GM18951 (cell line): ENCODE measurements around the gene RAB3GAP2.
"Not testable (repeated sequence)": the region's sequence is repeated elsewhere in the genome, so short reads cannot be mapped to it uniquely, and the experiment has no call there.

Source experiments
- POLR2A ChIP-seq: IDR thresholded peaks from 4 replicates; pipeline ENCODE4 v1.6.1; 2011; ENCODE audit warnings: mild to moderate bottlenecking; ENCODE audit not compliant: insufficient read length, insufficient read depth; ENCODE audit errors: extremely low read depth
- in situ Hi-C: fragments of 300-500 bp; cut with MboI; formaldehyde crosslinking; loops from one replicate; pipeline ENCODE4 v1.12.0; 2022; ENCODE audit warnings: low sequenced_read_pairs, mixed read lengths, inconsistent platforms; ENCODE audit not compliant: unreplicated experiment

Gene RAB3GAP2

GRCh38 chr1:220272047-220272840 lies at the start of gene RAB3GAP2:
Gene RAB3GAP2, minus strand, starts transcription at chr1:220272453. Its CDS starts 116 bp downstream, at chr1:220272337.
- TF ChIP-seq POLR2A, result peak; percentile 86
- in situ Hi-C loops, result no loop called here

GRCh38 chr1:220321758-220322157 lies 49.5 kb upstream of the RAB3GAP2 start:
- in situ Hi-C loops, result no loop called here
- TF ChIP-seq POLR2A, result no peak

- in situ Hi-C loops, result no loop called here
- TF ChIP-seq POLR2A, result no peak
These were observed 48.5 kb upstream of the RAB3GAP2 start for GRCh38 chr1:220320709-220321108.

DNA sequence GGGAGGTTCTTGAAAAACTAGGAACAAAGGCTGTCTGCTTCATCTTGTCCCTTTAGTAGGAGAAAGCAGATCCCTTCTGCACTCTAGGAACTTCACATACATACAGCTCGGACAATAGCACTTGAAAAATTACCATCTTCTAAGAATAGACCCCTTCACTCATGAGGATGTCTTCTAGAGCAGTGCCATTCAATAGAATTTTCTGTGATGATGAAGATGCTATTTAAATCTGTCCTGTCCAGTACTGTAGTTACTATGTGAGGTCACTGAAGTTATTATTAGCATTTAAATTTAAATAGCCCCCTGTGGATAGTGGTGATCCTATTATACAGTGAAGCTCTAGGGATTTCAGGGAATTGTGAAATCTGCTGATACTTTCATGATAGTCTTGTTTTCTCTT lies 46.4 kb upstream of the RAB3GAP2 start:
- in situ Hi-C loops, result no loop called here
- no peak for TF ChIP-seq POLR2A

GRCh38 chr1:220317161-220317560 lies 44.9 kb upstream of the RAB3GAP2 start:
- in situ Hi-C loops, result no loop called here
- TF ChIP-seq POLR2A, result no peak

DNA sequence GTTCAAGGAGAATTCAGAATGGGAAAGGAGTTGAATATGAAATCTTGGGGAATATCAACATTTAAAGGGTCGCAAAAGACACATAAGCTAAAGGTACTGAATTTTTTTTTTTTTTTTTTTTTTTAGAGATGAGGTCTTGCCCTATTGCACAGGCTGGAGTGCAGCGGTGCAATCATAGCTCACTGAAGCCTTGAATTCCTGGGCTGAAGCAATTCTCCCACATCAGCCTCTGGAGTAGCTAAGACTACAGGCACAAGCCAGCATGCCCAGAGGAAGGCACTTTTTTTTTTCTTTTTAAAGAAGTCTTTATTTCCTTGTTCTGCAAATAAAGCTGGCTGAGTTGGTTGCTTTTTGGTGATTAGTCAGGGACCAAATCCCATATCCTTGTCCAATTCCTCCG lies 44.1 kb upstream of the RAB3GAP2 start:
- in situ Hi-C loops, result no loop called here
- no peak for TF ChIP-seq POLR2A

DNA sequence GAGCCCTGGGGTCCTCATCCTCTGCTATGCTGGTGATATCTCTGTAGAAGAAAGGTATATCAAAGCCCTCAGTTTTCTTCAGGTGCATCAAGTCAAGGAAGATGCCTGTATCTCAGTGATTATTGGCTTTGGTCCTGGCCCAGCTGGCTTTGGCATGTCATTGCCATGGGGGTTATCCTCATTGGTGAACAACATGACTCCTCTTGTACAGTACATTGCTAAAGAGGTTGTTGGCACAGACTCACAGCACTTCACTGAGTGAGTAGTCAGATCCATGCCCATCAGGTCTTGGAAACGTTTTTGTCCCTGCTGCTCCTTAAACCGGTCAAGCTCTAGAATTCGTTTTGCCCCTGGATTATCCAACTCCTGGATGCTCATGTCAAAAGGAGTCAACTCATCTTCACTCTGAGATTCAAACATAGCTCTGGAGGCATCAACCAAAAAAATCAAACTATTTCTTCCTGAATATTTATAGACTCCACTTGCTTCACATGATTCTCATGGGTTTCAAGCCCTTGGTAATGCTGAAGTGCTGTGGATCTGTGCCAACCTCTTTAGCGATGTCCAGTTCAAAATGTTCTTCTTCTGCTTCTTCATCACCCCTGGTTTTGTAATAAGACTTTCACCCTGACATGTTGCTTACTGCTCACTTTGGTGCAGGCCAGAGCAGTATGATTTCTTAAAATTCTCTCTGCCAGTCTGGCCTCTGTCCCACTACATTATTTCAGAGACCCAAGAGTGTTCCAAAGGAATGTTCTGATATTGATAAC lies 43.0 kb upstream of the RAB3GAP2 start:
- no peak for TF ChIP-seq POLR2A
- in situ Hi-C loops, result no loop called here

DNA sequence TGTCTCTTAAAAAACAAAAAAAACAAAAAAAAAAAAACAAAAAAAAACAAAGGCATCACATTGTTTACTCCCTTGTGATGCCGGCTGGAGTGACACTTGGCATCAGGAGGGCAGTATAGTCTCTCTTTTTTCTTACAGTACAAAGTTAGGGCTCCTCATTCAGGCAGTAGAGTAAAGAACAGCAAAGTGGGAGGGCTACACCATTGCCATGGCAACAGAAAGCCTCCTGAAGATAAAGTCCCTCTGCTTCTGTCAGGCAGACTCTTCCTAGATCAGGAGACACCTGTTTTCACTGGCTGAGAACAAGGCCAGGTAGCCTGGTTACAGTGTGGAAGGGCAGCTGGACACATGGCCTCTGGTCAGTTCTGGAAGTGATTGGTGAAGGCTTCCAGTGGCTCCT lies 41.3 kb upstream of the RAB3GAP2 start:
- no peak for TF ChIP-seq POLR2A
- in situ Hi-C loops, result no loop called here

GRCh38 chr1:220310147-220310546 lies 37.9 kb upstream of the RAB3GAP2 start:
- in situ Hi-C loops, result not testable (repeated sequence)

DNA sequence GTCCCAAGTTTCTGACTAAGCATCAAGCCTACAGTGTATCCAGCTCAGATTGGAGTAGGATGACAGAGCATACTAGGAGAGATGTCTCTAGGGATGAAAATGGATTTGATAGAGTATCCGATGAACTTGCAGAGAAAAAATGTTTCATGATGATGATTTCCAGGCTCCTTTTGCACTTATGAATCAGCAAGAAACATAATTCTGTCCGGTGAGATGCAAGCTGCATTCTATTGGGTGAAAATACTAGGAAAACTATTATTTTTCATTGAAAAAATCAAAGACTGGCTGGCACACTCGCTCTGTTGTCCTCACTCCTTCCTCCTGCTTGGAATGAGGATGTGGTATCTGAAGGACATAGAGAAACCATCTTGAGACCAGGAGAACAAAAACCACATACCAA lies 35.4 kb upstream of the RAB3GAP2 start:
- in situ Hi-C loops, result no loop called here

DNA sequence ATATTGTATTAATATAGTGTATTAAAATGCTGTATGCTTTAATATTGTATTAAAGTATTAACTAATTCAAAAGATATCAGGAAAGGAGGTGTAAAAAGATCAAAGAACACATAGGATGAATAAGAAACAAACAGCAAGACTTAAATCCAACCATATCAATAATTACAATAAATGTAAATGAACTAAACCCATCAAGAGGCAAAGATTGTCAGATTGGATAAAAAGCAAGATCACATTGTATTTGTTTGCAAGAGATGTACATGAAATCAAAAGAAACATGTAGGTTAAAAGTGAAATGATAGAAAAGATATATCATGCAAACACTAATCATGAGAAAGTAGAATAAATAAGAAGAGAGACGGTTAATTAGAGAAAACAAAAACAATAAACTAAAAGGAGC lies 34.1 kb upstream of the RAB3GAP2 start:
- in situ Hi-C loops, result no loop called here
- TF ChIP-seq POLR2A, result no peak

More for the DNA sequence above, 35.4 kb upstream of the RAB3GAP2 start:
- TF ChIP-seq POLR2A, result no peak

GRCh38 chr1:220303871-220304270 lies 31.6 kb upstream of the RAB3GAP2 start:
- in situ Hi-C loops, result no loop called here
- TF ChIP-seq POLR2A, result no peak

DNA sequence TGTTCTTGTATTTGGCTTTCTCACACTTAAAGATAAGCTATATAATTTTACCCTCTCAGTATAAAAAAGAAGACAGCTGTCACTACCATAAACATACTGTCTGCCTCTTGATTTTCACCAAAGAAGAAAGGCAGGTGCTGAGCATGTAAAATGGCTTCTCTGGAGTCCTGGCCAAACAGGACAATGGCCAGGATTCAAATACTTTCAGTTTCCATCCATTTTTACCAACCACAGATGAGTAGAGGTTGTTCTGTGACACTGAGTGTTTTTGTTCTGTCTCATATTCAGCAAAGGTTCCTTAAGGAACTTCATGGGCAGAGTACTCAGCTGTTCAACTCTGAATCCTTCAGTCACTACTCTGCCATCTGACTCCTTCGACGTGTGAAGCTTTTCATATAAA lies 29.4 kb upstream of the RAB3GAP2 start:
- in situ Hi-C loops, result no loop called here
- TF ChIP-seq POLR2A, result no peak

DNA sequence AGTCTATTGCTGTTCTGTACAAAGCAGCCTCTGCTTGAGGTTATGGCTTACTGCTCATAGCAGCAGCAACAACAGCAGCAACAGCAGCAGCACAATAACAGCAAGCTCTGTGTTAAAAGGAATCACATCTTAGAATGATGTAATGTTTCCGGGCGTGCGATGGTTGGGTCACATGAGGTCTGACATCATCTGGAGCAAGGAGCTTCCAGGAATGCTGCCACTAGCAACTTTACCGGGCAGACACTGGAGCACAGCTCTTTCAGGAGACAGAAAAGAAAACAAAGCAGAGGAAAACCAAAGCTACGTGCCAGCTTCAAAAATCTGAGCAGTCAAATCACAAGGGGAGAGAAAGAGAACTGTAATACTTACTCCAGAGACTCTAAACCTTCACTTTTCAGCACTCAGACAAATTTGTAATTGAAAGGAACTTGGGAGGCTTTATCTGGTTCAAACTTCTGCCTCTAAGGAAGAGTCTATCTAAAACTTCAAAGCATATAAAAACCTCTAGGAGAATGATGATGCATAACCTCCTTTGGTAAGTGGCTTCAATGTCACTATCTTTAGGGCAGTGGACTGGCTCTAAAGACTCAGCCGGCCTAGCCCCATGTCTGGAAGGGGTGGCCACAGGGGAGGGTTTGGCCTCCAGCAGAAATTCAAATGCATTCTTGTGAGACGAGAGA lies 28.3 kb upstream of the RAB3GAP2 start:
- no peak for TF ChIP-seq POLR2A
- in situ Hi-C loops, result no loop called here

DNA sequence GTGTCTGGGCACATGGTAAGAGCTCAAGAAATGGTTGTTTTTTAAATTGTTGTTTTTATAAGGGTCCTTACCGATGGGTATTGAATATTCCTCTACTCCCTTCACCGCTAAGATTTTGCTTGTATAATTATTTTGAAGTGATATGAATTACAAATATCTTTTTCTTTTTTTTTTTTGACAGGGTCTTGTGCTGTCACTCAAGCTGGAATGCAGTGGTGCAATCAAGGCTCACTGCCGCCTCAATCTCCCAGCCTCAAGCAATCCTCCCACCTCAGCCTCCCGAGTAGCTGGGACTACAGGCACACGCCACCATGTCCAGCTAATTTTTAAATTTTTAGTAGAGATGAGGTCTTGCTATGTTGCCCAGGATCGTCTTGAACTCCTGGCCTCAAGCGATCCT lies 27.1 kb upstream of the RAB3GAP2 start:
- TF ChIP-seq POLR2A, result no peak
- in situ Hi-C loops, result loop anchor here (25.0 kb wide), 1 partner anchor 463 kb away; no protein-coding TSS in a partner anchor
